ENCODE results near the gene WDR86.

The WDR86 gene

GRCh38 chr7:151439855-151440798, 30.3 kb upstream of the WDR86 start, which contains the start of gene CRYGN:
CRYGN (minus strand) TSS chr7:151440141; CDS start chr7:151439917, 224 bp downstream.
- no peak for DNase-seq (ENCODE audit: extremely low read depth in 1 of 2, low read depth in 1 of 2)

GRCh38 chr7:151438864-151439601, 29.2 kb upstream of the WDR86 start:
- DNase-seq (ENCODE audit: extremely low read depth in 1 of 2, low read depth in 1 of 2), result no peak

- DNase-seq (ENCODE audit: extremely low read depth in 1 of 2, low read depth in 1 of 2), result no peak
These were observed 28.2 kb upstream of the WDR86 start for GRCh38 chr7:151437866-151438516.

- DNase-seq (ENCODE audit: extremely low read depth in 1 of 2, low read depth in 1 of 2), result no peak
These were observed 27.3 kb upstream of the WDR86 start for GRCh38 chr7:151437159-151437553.

GRCh38 chr7:151436446-151437158, 26.8 kb upstream of the WDR86 start:
- DNase-seq (ENCODE audit: extremely low read depth in 1 of 2, low read depth in 1 of 2), result no peak

- no peak for DNase-seq (ENCODE audit: extremely low read depth in 1 of 2, low read depth in 1 of 2)
These were observed 26.1 kb upstream of the WDR86 start for GRCh38 chr7:151435971-151436370.

- no peak for DNase-seq (ENCODE audit: extremely low read depth in 1 of 2, low read depth in 1 of 2)
These were observed 25.5 kb upstream of the WDR86 start for GRCh38 chr7:151435103-151435916.

- no peak for DNase-seq (ENCODE audit: extremely low read depth in 1 of 2, low read depth in 1 of 2)
These were observed 24.7 kb upstream of the WDR86 start for GRCh38 chr7:151434549-151434948.

GRCh38 chr7:151433721-151434400, 24.0 kb upstream of the WDR86 start:
- no peak for DNase-seq (ENCODE audit: extremely low read depth in 1 of 2, low read depth in 1 of 2)

- DNase-seq (ENCODE audit: extremely low read depth in 1 of 2, low read depth in 1 of 2), result no peak
These were observed 23.1 kb upstream of the WDR86 start for GRCh38 chr7:151432658-151433521.

- DNase-seq (ENCODE audit: extremely low read depth in 1 of 2, low read depth in 1 of 2), result no peak
These were observed 22.0 kb upstream of the WDR86 start for GRCh38 chr7:151431768-151432311.

GRCh38 chr7:151431281-151431767, 21.5 kb upstream of the WDR86 start:
- no peak for DNase-seq (ENCODE audit: extremely low read depth in 1 of 2, low read depth in 1 of 2)

- no peak for DNase-seq (ENCODE audit: extremely low read depth in 1 of 2, low read depth in 1 of 2)
These were observed 20.8 kb upstream of the WDR86 start for GRCh38 chr7:151430391-151431205.

GRCh38 chr7:151429560-151430331, 19.9 kb upstream of the WDR86 start:
- DNase-seq (ENCODE audit: extremely low read depth in 1 of 2, low read depth in 1 of 2), result peak in 1 of 2 donors; percentile 29

- DNase-seq (ENCODE audit: extremely low read depth in 1 of 2, low read depth in 1 of 2), result no peak
These were observed 19.4 kb upstream of the WDR86 start for GRCh38 chr7:151429237-151429559.

Data from activated CD8-positive, alpha-beta memory T cell treated with anti-CD3 and anti-CD28 coated beads for 1 hour (primary cell).